K562 (cell line): Measurements from ENCODE around the gene TUT7.

Experiments
- CBX3 ChIP-seq, 2 experiments: IDR thresholded peaks; 1 replicate in 1 of 2; 2 replicates in 1 of 2; pipeline ENCODE4 v1.6.1; 2012; ENCODE audit warnings: inconsistent platforms in 2 of 2, low read length in 2 of 2, borderline replicate concordance in 1 of 2, control low read depth in 1 of 2
- CC2D1A ChIP-seq: fragments of 450-650 bp; IDR thresholded peaks from 2 replicates; pipeline ENCODE4 v1.6.1; 2017; ENCODE audit warnings: mild to moderate bottlenecking
- CHCHD3 ChIP-seq: fragments of 250-450 bp; sonication (Bioruptor Pico); IDR thresholded peaks from 2 replicates; pipeline ENCODE4 v2.1.2; 2022; ENCODE audit warnings: mild to moderate bottlenecking
- CTBP1 ChIP-seq: fragments of 450-650 bp; IDR thresholded peaks from 2 replicates; pipeline ENCODE4 v1.6.1; 2016; ENCODE audit warnings: borderline replicate concordance
- CTCF ChIP-seq, 3 experiments: IDR thresholded peaks in 2 of 3; conservative IDR thresholded peaks in 1 of 3; 2 replicates each; pipeline ENCODE4 v1.5.1; 2011 to 2012; ENCODE audit warnings: low read length in 3 of 3, mild to moderate bottlenecking in 3 of 3, control low read depth in 2 of 3, improper control_type of control experiment in 1 of 3, inconsistent platforms in 1 of 3, low read depth in 1 of 3, mixed read lengths in 1 of 3, moderate library complexity in 1 of 3; ENCODE audit not compliant: insufficient read depth in 2 of 3
- DDX20 ChIP-seq: fragments of 450-650 bp; IDR thresholded peaks from 2 replicates; pipeline ENCODE4 v1.6.1; 2016; ENCODE audit warnings: missing genetic modification characterization, low read depth, mild to moderate bottlenecking, missing compliant biosample characterization, moderate library complexity
- E2F4 ChIP-seq: sonication (generic); formaldehyde crosslinking; IDR thresholded peaks from 2 replicates; pipeline ENCODE4 v1.8.0; 2022; ENCODE audit warnings: mild to moderate bottlenecking, low read depth, missing genetic modification reagents
- ELK1 ChIP-seq: sonication (generic); formaldehyde crosslinking; IDR thresholded peaks from 2 replicates; pipeline ENCODE4 v1.8.1; 2022; ENCODE audit warnings: missing genetic modification reagents
- FOXP1 ChIP-seq: sonication (generic); formaldehyde crosslinking; IDR thresholded peaks from 2 replicates; pipeline ENCODE4 v1.8.0; 2022; ENCODE audit warnings: mild to moderate bottlenecking, missing genetic modification reagents
- KDM1A ChIP-seq, 2 experiments: fragments of 450-650 bp; IDR thresholded peaks; 2 replicates each; pipeline ENCODE4 v1.6.1; 2016; ENCODE audit warnings: mild to moderate bottlenecking in 2 of 2
- LEF1 ChIP-seq: fragments of 450-650 bp; IDR thresholded peaks from 2 replicates; pipeline ENCODE4 v1.6.1; 2016; ENCODE audit warnings: mild to moderate bottlenecking
- PKNOX1 ChIP-seq: fragments of 450-650 bp; IDR thresholded peaks from 2 replicates; pipeline ENCODE4 v1.6.1; 2016
- TF ChIP-seq, protein P1 (sequence below): IDR thresholded peaks from 2 replicates; pipeline ENCODE4 v1.6.1; 2011; ENCODE audit warnings: borderline replicate concordance, low read depth, mild to moderate bottlenecking, moderate library complexity, low read length; ENCODE audit not compliant: insufficient read depth, poor library complexity, severe bottlenecking

GRCh38 chr9:86342269-86342668 lies 11.9 kb downstream of the TUT7 start:
- TF ChIP-seq PKNOX1, result no peak
- TF ChIP-seq CBX3 (IDR thresholded peaks at IDR 0.05; ENCODE audit: borderline replicate concordance in 1 of 2, low read length in 2 of 2), result no peak
- TF ChIP-seq KDM1A (IDR thresholded peaks at IDR 0.05), result no peak
- no peak for TF ChIP-seq E2F4 (CRISPR knock-in tag)
- no peak for TF ChIP-seq CHCHD3 (CRISPR knock-in tag)
- TF ChIP-seq CTCF (IDR thresholded peaks at IDR 0.05 in 2 of 3, conservative IDR thresholded peaks at IDR 0.05 in 1 of 3; ENCODE audit: insufficient read depth in 2 of 3, low read depth in 1 of 3, low read length in 3 of 3), result no peak
- TF ChIP-seq ELK1, result no peak
- TF ChIP-seq FOXP1, result no peak
- no peak for TF ChIP-seq CTBP1
- no peak for TF ChIP-seq LEF1
- TF ChIP-seq, protein P1, sequence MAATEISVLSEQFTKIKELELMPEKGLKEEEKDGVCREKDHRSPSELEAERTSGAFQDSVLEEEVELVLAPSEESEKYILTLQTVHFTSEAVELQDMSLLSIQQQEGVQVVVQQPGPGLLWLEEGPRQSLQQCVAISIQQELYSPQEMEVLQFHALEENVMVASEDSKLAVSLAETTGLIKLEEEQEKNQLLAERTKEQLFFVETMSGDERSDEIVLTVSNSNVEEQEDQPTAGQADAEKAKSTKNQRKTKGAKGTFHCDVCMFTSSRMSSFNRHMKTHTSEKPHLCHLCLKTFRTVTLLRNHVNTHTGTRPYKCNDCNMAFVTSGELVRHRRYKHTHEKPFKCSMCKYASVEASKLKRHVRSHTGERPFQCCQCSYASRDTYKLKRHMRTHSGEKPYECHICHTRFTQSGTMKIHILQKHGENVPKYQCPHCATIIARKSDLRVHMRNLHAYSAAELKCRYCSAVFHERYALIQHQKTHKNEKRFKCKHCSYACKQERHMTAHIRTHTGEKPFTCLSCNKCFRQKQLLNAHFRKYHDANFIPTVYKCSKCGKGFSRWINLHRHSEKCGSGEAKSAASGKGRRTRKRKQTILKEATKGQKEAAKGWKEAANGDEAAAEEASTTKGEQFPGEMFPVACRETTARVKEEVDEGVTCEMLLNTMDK, result no peak
- no peak for TF ChIP-seq CC2D1A
- no peak for TF ChIP-seq DDX20 (tag)
